Endometrium (tissue), 2 donors: ENCODE data around the gene SLC30A7.
"Not testable (repeated sequence)": the region's sequence is repeated elsewhere in the genome, so short reads cannot be mapped to it uniquely, and the experiment has no call there.

Experiments
- FAIRE-seq: peaks from 2 replicates; lab custom pipeline; 2012; peaks lifted over from hg19 to GRCh38; lab: Jason Lieb, UNC
- donor health status: control.
- donor health status: control.

SLC30A7 gene

GRCh38 chr1:100889869-100890482 lies 5.9 kb upstream of the SLC30A7 start:
- FAIRE-seq = not testable (repeated sequence)

GRCh38 chr1:100891380-100891779 lies 4.5 kb upstream of the SLC30A7 start:
- no peak for FAIRE-seq

GRCh38 chr1:100892554-100892953 lies 3.3 kb upstream of the SLC30A7 start:
- FAIRE-seq = no peak

GRCh38 chr1:100893718-100894117 lies 2.2 kb upstream of the SLC30A7 start:
- no peak for FAIRE-seq

- no peak for FAIRE-seq
Observed at GRCh38 chr1:100894603-100895539, 1.0 kb upstream of the SLC30A7 start, which contains the start of gene EXTL2. Gene EXTL2, minus strand, starts transcription at chr1:100894842. Its CDS starts 6,085 bp downstream, at chr1:100888757.

GRCh38 chr1:100896481-100896982 lies 642 bp downstream of the SLC30A7 start:
- no peak for FAIRE-seq

- no peak for FAIRE-seq
Observed at GRCh38 chr1:100902365-100902764, 6.5 kb downstream of the SLC30A7 start.

- no peak for FAIRE-seq
Observed at GRCh38 chr1:100903777-100904176, 7.9 kb downstream of the SLC30A7 start.

GRCh38 chr1:100904528-100904927 lies 8.6 kb downstream of the SLC30A7 start:
- FAIRE-seq = no peak

GRCh38 chr1:100905181-100905580 lies 9.3 kb downstream of the SLC30A7 start:
- no peak for FAIRE-seq

- FAIRE-seq = no peak
Observed at GRCh38 chr1:100907887-100908286, 12.0 kb downstream of the SLC30A7 start.

- FAIRE-seq = no peak
Observed at GRCh38 chr1:100909018-100909417, 13.1 kb downstream of the SLC30A7 start.

GRCh38 chr1:100912019-100912418 lies 16.1 kb downstream of the SLC30A7 start:
- FAIRE-seq = peak; percentile 4

GRCh38 chr1:100921110-100921706 lies 25.3 kb downstream of the SLC30A7 start:
- peak; percentile 93 for FAIRE-seq

GRCh38 chr1:100924212-100924611 lies 28.3 kb downstream of the SLC30A7 start:
- no peak for FAIRE-seq

GRCh38 chr1:100924991-100925390 lies 29.1 kb downstream of the SLC30A7 start:
- FAIRE-seq = no peak

GRCh38 chr1:100926240-100926639 lies 30.4 kb downstream of the SLC30A7 start:
- FAIRE-seq = no peak

- FAIRE-seq = no peak
Observed at GRCh38 chr1:100927276-100927675, 31.4 kb downstream of the SLC30A7 start.

GRCh38 chr1:100928128-100928527 lies 32.2 kb downstream of the SLC30A7 start:
- FAIRE-seq = no peak

- FAIRE-seq = no peak
Observed at GRCh38 chr1:100930494-100930893, 34.6 kb downstream of the SLC30A7 start.

- FAIRE-seq = no peak
Observed at GRCh38 chr1:100931716-100932115, 35.8 kb downstream of the SLC30A7 start.

GRCh38 chr1:100933555-100933954 lies 37.7 kb downstream of the SLC30A7 start:
- FAIRE-seq = not testable (repeated sequence)
